Coronary artery (tissue), 2 donors: ENCODE measurements around the gene FRMD1.

ENCODE experiments used
- DNase-seq: peaks from one replicate; pipeline ENCODE4 v3.0.0-alpha.2; 2017; ENCODE audit warnings: low spot score
- H3K27ac ChIP-seq, 2 donors: fragments of 200-600 bp; sonication (generic); one replicate each; pipeline ENCODE4 v1.5.1; 2016 to 2019
- H3K4me3 ChIP-seq: fragments of 200-600 bp; sonication (generic); 2 replicates; pipeline ENCODE4 v1.5.1; 2016; ENCODE audit warnings: mild to moderate bottlenecking, moderate library complexity
- TF ChIP-seq, protein P1 (sequence below): fragments of 200-600 bp; sonication (generic); IDR thresholded peaks from one replicate; pipeline ENCODE4 v1.5.1; 2019; ENCODE audit warnings: antibody characterized with exemption

FRMD1 gene

DNA sequence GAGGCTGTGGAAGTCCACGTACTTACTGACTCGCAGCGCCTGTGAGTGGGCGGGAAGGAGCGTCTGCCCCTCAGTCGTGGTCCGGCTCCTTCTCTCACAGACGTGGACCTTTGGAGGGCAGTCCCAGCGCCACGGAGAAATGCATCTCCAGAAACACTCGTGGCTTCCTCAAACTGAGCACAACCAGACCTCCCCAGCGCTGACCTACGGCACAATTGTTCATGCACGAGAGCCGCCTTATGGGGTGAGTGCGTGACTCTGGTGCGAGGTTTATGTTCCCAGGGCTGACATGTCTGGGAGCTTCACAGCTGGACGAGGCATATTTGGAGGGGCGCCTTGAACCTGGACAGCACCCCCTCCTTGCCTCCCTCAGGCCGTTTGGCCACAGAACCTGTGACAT is 29.7 kb downstream of the FRMD1 start:
- H3K27ac ChIP-seq = no peak overlapping the region
- DNase-seq = no peak
- TF ChIP-seq, protein P1, sequence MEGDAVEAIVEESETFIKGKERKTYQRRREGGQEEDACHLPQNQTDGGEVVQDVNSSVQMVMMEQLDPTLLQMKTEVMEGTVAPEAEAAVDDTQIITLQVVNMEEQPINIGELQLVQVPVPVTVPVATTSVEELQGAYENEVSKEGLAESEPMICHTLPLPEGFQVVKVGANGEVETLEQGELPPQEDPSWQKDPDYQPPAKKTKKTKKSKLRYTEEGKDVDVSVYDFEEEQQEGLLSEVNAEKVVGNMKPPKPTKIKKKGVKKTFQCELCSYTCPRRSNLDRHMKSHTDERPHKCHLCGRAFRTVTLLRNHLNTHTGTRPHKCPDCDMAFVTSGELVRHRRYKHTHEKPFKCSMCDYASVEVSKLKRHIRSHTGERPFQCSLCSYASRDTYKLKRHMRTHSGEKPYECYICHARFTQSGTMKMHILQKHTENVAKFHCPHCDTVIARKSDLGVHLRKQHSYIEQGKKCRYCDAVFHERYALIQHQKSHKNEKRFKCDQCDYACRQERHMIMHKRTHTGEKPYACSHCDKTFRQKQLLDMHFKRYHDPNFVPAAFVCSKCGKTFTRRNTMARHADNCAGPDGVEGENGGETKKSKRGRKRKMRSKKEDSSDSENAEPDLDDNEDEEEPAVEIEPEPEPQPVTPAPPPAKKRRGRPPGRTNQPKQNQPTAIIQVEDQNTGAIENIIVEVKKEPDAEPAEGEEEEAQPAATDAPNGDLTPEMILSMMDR = no peak
- no peak overlapping the region for H3K4me3 ChIP-seq

DNA sequence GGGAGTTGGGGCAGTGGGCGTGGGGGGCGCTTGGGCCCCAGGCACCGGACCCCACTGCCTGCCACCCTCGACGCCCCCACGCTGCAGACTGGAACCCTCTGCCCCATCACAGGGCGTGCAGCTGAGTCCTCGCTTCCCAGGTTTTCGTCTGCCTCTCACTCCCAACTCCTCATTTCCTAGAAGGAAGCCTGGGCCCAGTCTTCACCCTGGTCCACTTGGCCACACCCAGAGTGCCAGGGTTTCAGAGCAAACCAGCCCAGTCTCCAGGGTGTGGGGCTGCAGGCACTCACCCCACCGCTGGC is 30.3 kb downstream of the FRMD1 start:
- TF ChIP-seq, protein P1 = no peak
- DNase-seq = no peak
- H3K27ac ChIP-seq = no peak overlapping the region
- H3K4me3 ChIP-seq = no peak overlapping the region

DNA sequence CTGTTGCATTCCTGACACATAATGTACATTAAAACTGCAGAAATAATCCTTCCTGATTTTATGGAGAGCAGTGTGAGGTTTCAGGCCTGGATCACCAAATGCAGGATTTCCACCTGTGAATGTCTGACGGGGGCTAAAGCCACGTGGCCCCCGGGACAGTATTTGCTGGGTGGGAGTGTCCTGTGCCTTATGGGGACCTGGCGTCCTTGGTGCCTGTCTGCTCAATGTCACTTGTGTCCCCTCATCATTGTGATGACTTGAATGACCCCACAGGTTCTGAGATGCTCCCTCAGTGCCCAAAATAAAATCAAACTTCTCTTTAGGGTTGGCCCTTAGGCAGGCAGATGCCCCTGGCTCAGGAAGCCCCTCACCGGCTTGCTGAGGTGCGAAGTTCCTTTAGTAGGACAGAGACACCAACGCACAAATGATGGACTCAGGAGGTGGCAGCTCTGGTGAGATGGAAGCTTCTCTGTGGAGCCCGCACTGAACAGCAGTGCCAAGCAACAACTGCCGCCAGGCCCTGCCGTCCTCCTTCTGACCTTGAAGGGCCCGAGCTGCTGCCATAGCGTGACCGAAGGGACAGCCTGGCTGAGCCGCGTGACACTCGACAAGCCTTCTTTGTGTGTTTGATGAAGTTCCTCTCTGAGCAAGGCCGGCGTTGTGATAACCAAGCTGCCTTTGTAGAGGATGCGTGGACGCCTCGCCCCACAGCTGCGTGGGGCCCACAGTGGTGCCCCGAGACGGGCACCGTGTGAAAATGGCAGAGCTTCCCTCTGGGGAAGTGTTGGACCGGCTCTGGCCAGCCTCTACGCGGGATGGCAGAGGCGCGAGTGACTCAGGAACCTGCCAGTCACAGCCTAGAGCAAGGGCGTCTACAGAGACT is 30.9 kb downstream of the FRMD1 start:
- no peak overlapping the region for H3K4me3 ChIP-seq
- no peak overlapping the region for H3K27ac ChIP-seq
- TF ChIP-seq, protein P1 = no peak
- DNase-seq = no peak

DNA sequence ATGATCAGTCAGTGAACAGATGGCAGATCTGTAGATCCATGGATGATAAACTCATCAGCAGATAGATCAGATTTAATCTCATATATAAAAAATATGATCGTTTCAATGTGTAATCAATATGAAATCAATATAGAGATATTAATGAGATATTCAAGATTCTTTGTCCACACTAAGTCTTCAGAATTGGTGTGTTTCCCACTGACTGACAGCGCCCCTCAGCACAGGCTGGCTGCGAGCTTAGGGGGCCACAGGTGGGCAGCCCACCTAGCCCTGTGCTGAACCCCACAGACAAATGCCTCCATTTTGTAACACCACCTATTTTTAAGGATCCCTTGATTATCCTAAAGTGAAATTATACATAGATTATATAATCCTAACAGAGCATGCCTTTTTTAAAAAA is 32.3 kb downstream of the FRMD1 start:
- TF ChIP-seq, protein P1 = no peak
- Histone ChIP-seq H3K4me3 (no peak overlapping the region), H3K27ac (no peak overlapping the region)
- DNase-seq = no peak

DNA sequence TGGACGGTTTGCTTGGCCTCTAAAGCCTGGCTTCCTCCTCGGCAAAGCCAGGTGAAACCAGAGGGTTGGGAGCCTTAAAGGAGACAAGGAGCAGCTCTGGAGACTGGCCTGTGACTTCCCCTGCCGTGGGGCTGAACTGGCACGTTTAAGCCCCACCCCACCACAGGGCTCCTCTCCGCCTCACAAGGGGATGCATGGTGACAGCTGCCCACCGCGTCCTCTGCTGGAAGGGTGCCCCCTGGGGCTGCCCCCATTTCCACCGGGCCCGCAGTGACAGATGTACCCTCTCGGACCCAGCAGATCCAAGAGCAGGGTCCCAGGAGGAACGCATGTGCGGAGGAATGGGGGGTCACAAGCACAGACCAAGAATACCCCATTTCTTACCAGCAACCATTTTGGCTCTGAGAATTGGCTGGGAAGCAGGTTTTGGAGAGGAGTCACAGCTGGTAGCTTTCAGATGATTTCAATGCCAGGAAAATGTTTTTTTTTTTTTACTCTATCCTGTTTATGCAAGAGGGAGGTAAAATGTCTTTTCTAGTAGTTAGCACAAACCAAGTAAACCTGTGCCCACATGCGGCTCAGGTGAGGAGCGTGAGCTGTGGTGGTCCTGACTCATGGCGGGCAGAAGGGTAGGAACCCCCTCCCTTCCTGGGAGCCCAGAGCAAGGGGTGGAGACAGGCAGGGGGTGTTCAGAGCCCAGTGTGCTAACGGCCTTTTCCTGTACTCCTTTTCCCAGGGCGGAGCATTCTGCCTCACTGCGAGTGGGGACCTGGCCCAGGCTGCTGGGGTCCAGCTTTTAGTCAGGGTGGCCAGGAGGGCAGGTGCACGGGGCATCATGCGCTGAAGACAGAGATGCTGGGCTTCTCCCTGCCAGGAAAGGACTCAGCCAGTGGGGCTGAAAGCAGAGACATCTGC is 33.0 kb downstream of the FRMD1 start:
- Histone ChIP-seq H3K4me3 (no peak overlapping the region), H3K27ac (no peak overlapping the region)
- TF ChIP-seq, protein P1 = no peak
- no peak for DNase-seq

DNA sequence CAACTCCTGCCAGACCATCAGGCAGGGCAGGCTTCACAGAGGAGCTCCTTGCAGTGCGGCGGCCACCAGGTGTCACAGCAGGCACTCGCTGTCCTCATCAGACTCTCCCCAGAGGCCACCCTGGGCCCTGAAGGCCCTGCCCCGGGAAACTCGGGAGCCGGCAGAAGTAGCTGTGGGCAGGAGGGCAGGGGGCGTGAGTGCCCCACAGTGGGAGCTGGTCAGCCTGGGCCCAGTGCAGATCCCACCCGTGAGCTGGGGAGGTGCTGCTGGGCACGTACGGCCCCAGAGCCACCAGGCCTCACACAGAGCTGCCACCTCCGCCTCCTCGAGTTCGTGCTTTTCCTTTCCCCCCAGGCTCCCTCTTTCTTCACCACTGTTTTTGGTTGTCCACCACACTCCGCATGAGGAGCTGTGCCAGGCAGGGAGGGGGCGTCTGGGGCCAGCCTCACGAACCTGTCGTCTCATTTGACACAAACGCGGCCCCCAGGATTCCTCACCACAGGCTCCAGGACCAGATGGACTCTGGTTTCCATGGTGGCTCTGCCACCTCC is 33.8 kb downstream of the FRMD1 start:
- no peak overlapping the region for H3K27ac ChIP-seq
- no peak for DNase-seq
- H3K4me3 ChIP-seq = no peak overlapping the region
- TF ChIP-seq, protein P1 = no peak
